GM12873 (cell line): Measurements from ENCODE around the gene CAMK2B.

ENCODE experiments used
- CTCF ChIP-seq: IDR thresholded peaks from 2 replicates; pipeline ENCODE4 v1.5.1; 2012; ENCODE audit warnings: low read depth, mild to moderate bottlenecking, moderate library complexity, low read length, control low read depth; ENCODE audit not compliant: insufficient read depth; ENCODE audit errors: missing control alignments

Gene CAMK2B

GRCh38 chr7:44284216-44284615 is 41.2 kb downstream of the CAMK2B start:
- TF ChIP-seq CTCF, result no peak

- TF ChIP-seq CTCF, result no peak
Observed at GRCh38 chr7:44283381-44284211, 41.8 kb downstream of the CAMK2B start.

GRCh38 chr7:44282601-44283171 is 42.7 kb downstream of the CAMK2B start:
- TF ChIP-seq CTCF, result no peak

- no peak for TF ChIP-seq CTCF
Observed at GRCh38 chr7:44281811-44282600, 43.4 kb downstream of the CAMK2B start.

- TF ChIP-seq CTCF, result no peak
Observed at GRCh38 chr7:44280993-44281721, 44.2 kb downstream of the CAMK2B start.

- TF ChIP-seq CTCF, result no peak
Observed at GRCh38 chr7:44280636-44280992, 44.8 kb downstream of the CAMK2B start.
